K562 (cell line): ENCODE measurements around the gene FHIP1B. TPM values are rescaled to one million over a fixed set of nuclear protein-coding genes. Genes with fewer than 3 reads are reported as not detected.

Source experiments
- ATAC-seq: fragments of 200-7000 bp; cut with Tn5 transposase; 3 replicates; pipeline ENCODE4 v1.9.1; 2020; ENCODE audit warnings: moderate library complexity
- Bru-seq: library from RNA; stranded (reverse); fragments of 400-500 nt; gene quantifications from one replicate; lab custom pipeline; 2021; lab: Mats Ljungman, UMichigan
- BruChase-seq, 2 experiments: library from RNA; stranded (reverse); fragments of 400-500 nt; gene quantifications; one replicate each; lab custom pipeline; 2021; lab: Mats Ljungman, UMichigan
- BruUV-seq: library from RNA; stranded (reverse); fragments of 400-500 nt; replicated peaks from 2 replicates; lab custom pipeline; 2021; lab: Mats Ljungman, UMichigan
- CTCF ChIA-PET: fragments of 300-600 bp; formaldehyde crosslinking; extraction: SDS; loops from one replicate; lab custom pipeline; 2021; ENCODE audit warnings: low intra/inter-chr PET ratio; lab: Yijun Ruan, JAX
- POLR2A ChIA-PET: fragments of 300-600, 350-650 bp; sonication (Branson Sonifier 250); formaldehyde crosslinking; extraction: SDS; loops from one replicate; lab custom pipeline; 2021; ENCODE audit warnings: antibody characterized with exemption, inconsistent platforms; lab: Yijun Ruan, JAX
- DNase-seq, 4 experiments: peaks; one replicate each; pipeline versions ENCODE4 v3.0.0 to v3.0.0-alpha.2; 2011 to 2018; ENCODE audit warnings: low spot score in 3 of 4, mixed read lengths in 3 of 4; ENCODE audit errors: extremely low read depth in 1 of 4
- FAIRE-seq: peaks from 2 replicates; lab custom pipeline; 2011; peaks lifted over from hg19 to GRCh38; lab: Jason Lieb, UNC
- H2AFZ ChIP-seq: 2 replicates; pipeline ENCODE4 v1.6.0; 2011; ENCODE audit warnings: low read depth, low read length, control low read depth, inconsistent platforms
- H3K27ac ChIP-seq: fragments of 200-600 bp; 3 replicates; pipeline ENCODE4 v1.8.0; 2011; ENCODE audit warnings: low read depth, mild to moderate bottlenecking, control low read depth, inconsistent platforms, low read length, moderate library complexity, mixed read lengths; ENCODE audit errors: extremely low read depth
- H3K27me3 ChIP-seq, 2 experiments: fragments of 300-600 bp in 1 of 2; 2 replicates in 1 of 2; 3 replicates in 1 of 2; pipeline versions ENCODE4 v1.6.0 to v1.8.0; 2011; ENCODE audit warnings: inconsistent platforms in 2 of 2, low read length in 2 of 2, mild to moderate bottlenecking in 1 of 2, mixed read lengths in 1 of 2, moderate library complexity in 1 of 2; ENCODE audit not compliant: control insufficient read depth in 2 of 2, insufficient read depth in 2 of 2
- H3K36me3 ChIP-seq: fragments of 300-600 bp; 3 replicates; pipeline ENCODE4 v1.8.0; 2011; ENCODE audit warnings: mild to moderate bottlenecking, low read length, inconsistent platforms; ENCODE audit not compliant: control insufficient read depth, insufficient read depth
- H3K4me1 ChIP-seq, 2 experiments: fragments of 200-600 bp in 1 of 2; replicated peaks in 1 of 2; 2 replicates in 1 of 2; 3 replicates in 1 of 2; pipeline versions ENCODE4 v1.5.1 to v1.8.0; 2011; ENCODE audit warnings: inconsistent platforms in 2 of 2, low read length in 2 of 2, mild to moderate bottlenecking in 1 of 2, mixed read lengths in 1 of 2, moderate library complexity in 1 of 2; ENCODE audit not compliant: control insufficient read depth in 2 of 2, insufficient read depth in 2 of 2
- H3K4me2 ChIP-seq: 2 replicates; pipeline ENCODE4 v1.6.1; 2011; ENCODE audit warnings: low read length, control low read depth, inconsistent platforms, mixed read lengths; ENCODE audit not compliant: insufficient read depth
- H3K4me3 ChIP-seq: fragments of 200-600 bp; sonication (generic), shearing (Covaris generic); 2 replicates; pipeline ENCODE4 v1.5.1; 2016; ENCODE audit warnings: control low read depth, inconsistent platforms
- H3K79me2 ChIP-seq: fragments of 200-600 bp; 3 replicates; pipeline ENCODE4 v1.8.0; 2011; ENCODE audit warnings: low read length, inconsistent platforms; ENCODE audit not compliant: control insufficient read depth, insufficient read depth
- H3K9ac ChIP-seq, 2 experiments: 2 replicates each; pipeline versions ENCODE4 v1.6.0 to v1.6.1; 2011; ENCODE audit warnings: low read depth in 2 of 2, low read length in 2 of 2, control low read depth in 1 of 2, inconsistent platforms in 1 of 2, mild to moderate bottlenecking in 1 of 2, mixed read lengths in 1 of 2; ENCODE audit not compliant: insufficient read depth in 1 of 2
- H3K9me1 ChIP-seq: one replicate; pipeline ENCODE4 v1.6.0; 2011; ENCODE audit warnings: inconsistent platforms, mild to moderate bottlenecking, low read length, moderate library complexity; ENCODE audit not compliant: control insufficient read depth, insufficient read depth
- H3K9me3 ChIP-seq: replicated peaks from 2 replicates; pipeline ENCODE4 v1.5.1; 2011; ENCODE audit warnings: low read depth, low read length, inconsistent platforms; ENCODE audit not compliant: control insufficient read depth, insufficient read depth
- H4K20me1 ChIP-seq: replicated peaks from 2 replicates; pipeline ENCODE4 v1.6.1; 2011; ENCODE audit warnings: low read length, inconsistent platforms, mixed read lengths; ENCODE audit not compliant: control insufficient read depth, insufficient read depth
- CHD1 ChIP-seq: fragments of 200-600 bp; sonication (generic); IDR thresholded peaks from one replicate; pipeline ENCODE4 v1.6.1; 2012; ENCODE audit warnings: mild to moderate bottlenecking, moderate library complexity, low read length, inconsistent platforms
- DACH1 ChIP-seq: fragments of 450-650 bp; IDR thresholded peaks from 2 replicates; pipeline ENCODE4 v1.6.1; 2018; ENCODE audit not compliant: partially characterized antibody
- EHMT2 ChIP-seq: fragments of 450-650 bp; IDR thresholded peaks from 2 replicates; pipeline ENCODE4 v1.6.1; 2018; ENCODE audit warnings: antibody characterized with exemption
- ELF4 ChIP-seq: fragments of 450-650 bp; formaldehyde crosslinking; IDR thresholded peaks from 2 replicates; pipeline ENCODE4 v1.4.0; 2022; ENCODE audit warnings: missing genetic modification characterization
- FOXK2 ChIP-seq, 2 experiments: fragments of 450-650 bp; IDR thresholded peaks in 1 of 2; conservative IDR thresholded peaks in 1 of 2; 2 replicates each; pipeline ENCODE4 v1.6.1; 2016; ENCODE audit warnings: low read depth in 2 of 2, mild to moderate bottlenecking in 1 of 2
- HNRNPK ChIP-seq: fragments of 200-400 bp; formaldehyde crosslinking; IDR thresholded peaks from one replicate; pipeline ENCODE4 v1.6.1; 2018; ENCODE audit warnings: mild to moderate bottlenecking, low read depth, low read length; ENCODE audit not compliant: poor library complexity, severe bottlenecking
- KDM5B ChIP-seq: fragments of 200-600 bp; sonication (generic); IDR thresholded peaks from 2 replicates; pipeline ENCODE4 v1.6.1; 2012; ENCODE audit warnings: low read depth, mild to moderate bottlenecking, moderate library complexity, low read length, control low read depth, inconsistent platforms; ENCODE audit not compliant: insufficient replicate concordance
- MAX ChIP-seq: sonication (generic); formaldehyde crosslinking; IDR thresholded peaks from 2 replicates; pipeline ENCODE4 v1.9.0; 2022; ENCODE audit warnings: mild to moderate bottlenecking, missing genetic modification reagents
- MYC ChIP-seq, 2 experiments: fragments of 250-450 bp in 1 of 2; sonication (Bioruptor Pico) in 1 of 2; IDR thresholded peaks; 2 replicates each; pipeline versions ENCODE4 v1.5.1 to v1.6.1; 2012 to 2021; ENCODE audit warnings: low read depth in 2 of 2, borderline replicate concordance in 1 of 2, improper control_type of control experiment in 1 of 2, low read length in 1 of 2, mild to moderate bottlenecking in 1 of 2, moderate library complexity in 1 of 2
- PHF21A ChIP-seq: fragments of 450-650 bp; IDR thresholded peaks from 2 replicates; pipeline ENCODE4 v1.6.1; 2017; ENCODE audit warnings: low read depth, borderline replicate concordance
- RBFOX2 ChIP-seq: fragments of 200-400 bp; formaldehyde crosslinking; IDR thresholded peaks from 2 replicates; pipeline ENCODE4 v1.6.1; 2017; ENCODE audit warnings: low read depth, mild to moderate bottlenecking, low read length, moderate library complexity
- SLC30A9 ChIP-seq: fragments of 250-450 bp; sonication (Bioruptor Pico); IDR thresholded peaks from 2 replicates; pipeline ENCODE4 v1.8.0; 2022; ENCODE audit warnings: mild to moderate bottlenecking, moderate library complexity
- TAF1 ChIP-seq: IDR thresholded peaks from 2 replicates; pipeline ENCODE4 v1.6.1; 2011; ENCODE audit warnings: mild to moderate bottlenecking, low read length, moderate library complexity; ENCODE audit not compliant: insufficient read depth, control insufficient read depth, severe bottlenecking; ENCODE audit errors: extremely low read depth
- WGBS: fragments of 100-300 bp; shearing (Covaris generic); methylation state at CpG from one replicate; pipeline ENCODE4 v1.1.6; 2016; ENCODE audit warnings: low coverage, mixed read lengths; ENCODE audit not compliant: insufficient coverage; ENCODE audit errors: missing lambda C conversion rate; 5-methylcytosine and 5-hydroxymethylcytosine counted together
- in situ Hi-C: fragments of 300-500 bp; cut with MboI; formaldehyde crosslinking; loops from 4 replicates; pipeline ENCODE4 v1.15.0; 2018; ENCODE audit warnings: inconsistent platforms, mixed read lengths
- intact Hi-C: fragments of 100-400 bp; cut with micrococcal nuclease; formaldehyde crosslinking; loops from 2 replicates; pipeline ENCODE4 v1.14.2; 2022
- long read RNA-seq, 3 experiments: library from polyadenylated mRNA in 2 of 3; library from RNA in 1 of 3; unstranded in 2 of 3; stranded (forward) in 1 of 3; transcript quantifications; one replicate each; pipeline ENCODE4 v2.0.0, GENCODE V29; 2019 to 2022
- polyA minus RNA-seq, 3 experiments: library from RNA; depleted of rRNA, polyadenylated mRNA; stranded (reverse); fragments of >200 nt; gene quantifications; 2 replicates each; pipeline ENCODE4 v1.2.3, GENCODE V29; 2011
- polyA plus RNA-seq, 8 experiments: library from polyadenylated mRNA; depleted of rRNA in 4 of 8; stranded (reverse) in 5 of 8; unstranded in 3 of 8; fragments of >200 nt; fragmentation: Nextera tagmentation in 2 of 8; fragmentation: Illumina TruSeq in 1 of 8; extraction: Ambion mirVana in 2 of 8; extraction: Trizol in 1 of 8; gene quantifications; 2 replicates each; pipeline versions ENCODE4 v1.2.1 to v1.2.3, GENCODE V29; 2011 to 2014; ENCODE audit warnings: inconsistent platforms in 1 of 8, missing spikeins in 1 of 8
- total RNA-seq, 7 experiments: library from RNA; depleted of rRNA in 6 of 7; stranded (reverse); fragments of >200 nt in 6 of 7; fragmentation: Illumina TruSeq in 2 of 7; extraction: Trizol in 2 of 7; gene quantifications; 2 replicates each; pipeline versions ENCODE4 v1.2.1 to v1.2.3, GENCODE V29; 2011 to 2021; ENCODE audit warnings: low replicate concordance in 1 of 7
- TF ChIP-seq, protein P1 (sequence below): fragments of 250-450 bp; sonication (Bioruptor Pico); IDR thresholded peaks from 2 replicates; pipeline ENCODE4 v1.8.0; 2022; ENCODE audit warnings: moderate library complexity, mild to moderate bottlenecking, inconsistent platforms

Gene FHIP1B
- total RNA-seq (2011; cell fraction: chromatin; rRNA removed; ENCODE audit: low replicate concordance), result 52.8 and 87.9 TPM in 2 replicates
- 55.5 and 59.0 TPM in 2 replicates for total RNA-seq (2011; cell fraction: nucleolus; rRNA removed)
- total RNA-seq (2011; cell fraction: nucleoplasm; rRNA removed), result 70.2 and 97.8 TPM in 2 replicates
- total RNA-seq (2014; rRNA removed), result 10.4 and 19.6 TPM in 2 replicates
- total RNA-seq (2014; rRNA removed; fragmentation: Illumina TruSeq; extraction: Trizol), result 6.6 and 8.4 TPM in 2 replicates
- 11.2 and 15.6 TPM in 2 replicates for total RNA-seq (2015; rRNA removed; fragmentation: Illumina TruSeq; extraction: Trizol)
- 20.1 and 21.0 TPM in 2 replicates for total RNA-seq (2021)
- 24.7 and 33.9 TPM in 2 replicates for polyA plus RNA-seq (2011; rRNA removed)
- 37.0 and 55.6 TPM in 2 replicates for polyA plus RNA-seq (2011; cell fraction: cytosol; rRNA removed)
- 212 and 288 TPM in 2 replicates for polyA plus RNA-seq (2011; cell fraction: nucleus; rRNA removed)
- polyA plus RNA-seq (2012), result 12.7 and 23.3 TPM in 2 replicates
- polyA plus RNA-seq (2014; fragmentation: Illumina TruSeq; extraction: Trizol), result 15.6 and 23.3 TPM in 2 replicates
- 1 to 10 TPM in 1 of 2 experiments, under 1 TPM in 1; 0.94 to 1.1 TPM for polyA plus RNA-seq (2014; fragmentation: Nextera tagmentation; extraction: Ambion mirVana)
- 24.3 TPM in 2 replicates for polyA plus RNA-seq (2014; rRNA removed)
- polyA minus RNA-seq (2011; rRNA and poly(A)+ RNA removed), result 20.4 and 20.5 TPM in 2 replicates
- polyA minus RNA-seq (2011; cell fraction: cytosol; rRNA and poly(A)+ RNA removed), result 11.6 and 17.8 TPM in 2 replicates
- polyA minus RNA-seq (2011; cell fraction: nucleus; rRNA and poly(A)+ RNA removed), result 45.2 and 53.0 TPM in 2 replicates
- Bru-seq, nascent RNA, result percentile 79 among the genes with signal in this experiment
- BruChase-seq, experiment 1, labeled RNA remaining after a 2-hour chase, result percentile 78 among the genes with signal in this experiment
- percentile 82 among the genes with signal in this experiment for BruChase-seq, experiment 2, labeled RNA remaining after a 6-hour chase
- long read RNA-seq, experiment 1, partial matches to known transcripts, result 21 of 32 reads
- long read RNA-seq, experiment 1, other reads (novel, unspliced or antisense), result 6 of 32 reads
- long read RNA-seq, experiment 2, partial matches to known transcripts, result 8 of 17 reads
- long read RNA-seq, experiment 2, other reads (novel, unspliced or antisense), result 3 of 17 reads
- long read RNA-seq, experiment 3, result 0 reads

- under 1% methylated on average over 22 of the region's 62 CpGs for WGBS
- Histone ChIP-seq H3K9ac (peak within 1 kb of the TSS; percentile 77 to 94), H3K4me2 (peak within 1 kb of the TSS; percentile 93), H3K27me3 (peaks cover 0 to 4% of the 10 kb centered on the region in 2 experiments; a peak in 1 of 5 replicates), H4K20me1 (peaks cover 10% of the 10 kb centered on the region), H3K79me2 (peaks cover 44% of the 10 kb centered on the region), H3K27ac (peak within 1 kb of the TSS; percentile 71), H3K9me3 (no peaks in the 10 kb centered on the region), H3K4me1 (peaks cover 0 to 26% of the 10 kb centered on the region in 2 experiments), H3K4me3 (peak within 1 kb of the TSS; percentile 64), H2AFZ (peak within 1 kb of the TSS; percentile 99), H3K9me1 (peaks cover 7% of the 10 kb centered on the region), H3K36me3 (peaks cover 3% of the 10 kb centered on the region; the same call in 1 of the 3 replicates)
- in situ Hi-C loops, result no loop called here
- FAIRE-seq, result peak; percentile 100
- POLR2A ChIA-PET, result interaction anchor here (0.6 to 2.2 kb wide), 8 partner anchors 8 to 214 kb away, joined by 3 to 16 read pairs (median 4); partner anchors contain the start of gene CCKBR
- intact Hi-C loops, result no loop called here
- no TSS peak for BruUV-seq
- peak; percentile 96 to 99 (median 96) for DNase-seq
- CTCF ChIA-PET, result no interaction called here
- ATAC-seq, result peak; percentile 94
- TF ChIP-seq TAF1 (peak; percentile 75), HNRNPK (no peak), FOXK2 (conservative IDR thresholded peaks at IDR 0.05 in 1 of 2, IDR thresholded peaks at IDR 0.05 in 1 of 2; ENCODE audit: low read depth in 2 of 2) (peak; percentile 47 to 73; a peak in 2 of 4 replicates), PHF21A (0 out of 2 replicates have a peak, but pooled peaks have one; percentile 3), DACH1 (no peak), MAX (CRISPR knock-in tag) (peak; percentile 79), CHD1 (no peak), EHMT2 (no peak), RBFOX2 (peak; percentile 82), KDM5B (peak; percentile 46), SLC30A9 (CRISPR knock-in tag) (no peak), ELF4 (no peak; the same call in 1 of the 2 replicates), MYC (IDR thresholded peaks at IDR 0.05; ENCODE audit: low read depth, low read length) (peak; percentile 82), MYC (CRISPR knock-in tag; IDR thresholded peaks at IDR 0.05; ENCODE audit: borderline replicate concordance, low read depth) (no peak)
- TF ChIP-seq, protein P1, sequence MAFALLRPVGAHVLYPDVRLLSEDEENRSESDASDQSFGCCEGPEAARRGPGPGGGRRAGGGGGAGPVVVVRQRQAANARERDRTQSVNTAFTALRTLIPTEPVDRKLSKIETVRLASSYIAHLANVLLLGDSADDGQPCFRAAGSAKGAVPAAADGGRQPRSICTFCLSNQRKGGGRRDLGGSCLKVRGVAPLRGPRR (CRISPR knock-in tag), result no peak
Measured at GRCh38 chr11:6234387-6235107, at the start of gene FHIP1B. FHIP1B (minus strand) TSS chr11:6234636; CDS start chr11:6224516, 10,120 bp downstream.
